ENCODE results near the gene SLC25A24.

SLC25A24 gene

DNA sequence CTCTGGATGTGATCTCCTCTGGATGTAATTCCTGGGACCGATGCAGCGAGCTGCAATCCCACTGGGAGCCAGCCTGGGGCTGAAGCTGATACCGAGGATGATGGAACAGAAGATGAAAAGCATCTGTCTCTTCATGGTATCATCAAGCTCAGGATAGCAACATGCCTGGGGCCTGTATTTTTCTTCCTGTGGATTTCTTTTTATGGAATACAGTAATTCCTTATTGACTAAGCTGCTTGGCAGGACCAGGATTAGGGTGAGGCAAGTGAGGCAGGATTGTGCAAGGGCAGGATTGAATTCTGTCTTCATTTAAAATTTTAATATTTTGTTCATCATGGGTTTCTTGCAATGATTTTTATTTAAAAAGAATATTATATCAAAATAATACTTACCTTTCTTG lies 86.6 kb downstream of the SLC25A24 start:
- TF ChIP-seq EZH2phosphoT487 (conservative IDR thresholded peaks at IDR 0.05; ENCODE audit: low read length): no peak
- TF ChIP-seq, protein P1, sequence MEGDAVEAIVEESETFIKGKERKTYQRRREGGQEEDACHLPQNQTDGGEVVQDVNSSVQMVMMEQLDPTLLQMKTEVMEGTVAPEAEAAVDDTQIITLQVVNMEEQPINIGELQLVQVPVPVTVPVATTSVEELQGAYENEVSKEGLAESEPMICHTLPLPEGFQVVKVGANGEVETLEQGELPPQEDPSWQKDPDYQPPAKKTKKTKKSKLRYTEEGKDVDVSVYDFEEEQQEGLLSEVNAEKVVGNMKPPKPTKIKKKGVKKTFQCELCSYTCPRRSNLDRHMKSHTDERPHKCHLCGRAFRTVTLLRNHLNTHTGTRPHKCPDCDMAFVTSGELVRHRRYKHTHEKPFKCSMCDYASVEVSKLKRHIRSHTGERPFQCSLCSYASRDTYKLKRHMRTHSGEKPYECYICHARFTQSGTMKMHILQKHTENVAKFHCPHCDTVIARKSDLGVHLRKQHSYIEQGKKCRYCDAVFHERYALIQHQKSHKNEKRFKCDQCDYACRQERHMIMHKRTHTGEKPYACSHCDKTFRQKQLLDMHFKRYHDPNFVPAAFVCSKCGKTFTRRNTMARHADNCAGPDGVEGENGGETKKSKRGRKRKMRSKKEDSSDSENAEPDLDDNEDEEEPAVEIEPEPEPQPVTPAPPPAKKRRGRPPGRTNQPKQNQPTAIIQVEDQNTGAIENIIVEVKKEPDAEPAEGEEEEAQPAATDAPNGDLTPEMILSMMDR (IDR thresholded peaks at IDR 0.05; ENCODE audit: insufficient read depth, low read length, poor library complexity, severe bottlenecking): no peak
- H3K9ac ChIP-seq (ENCODE audit: low read length): no peak overlapping the region
- H4K20me1 ChIP-seq (ENCODE audit: low read depth, low read length): no peaks in the 10 kb centered on the region
- H3K27me3 ChIP-seq (ENCODE audit: low read length): no peaks in the 10 kb centered on the region
- no peaks in the 10 kb centered on the region for H3K79me2 ChIP-seq (ENCODE audit: insufficient read depth, low read length)
- no peak overlapping the region for H2AFZ ChIP-seq (ENCODE audit: low read depth, low read length, severe bottlenecking)
- H3K27ac ChIP-seq (ENCODE audit: low read depth, low read length): no peak overlapping the region
- no peak overlapping the region for H3K4me3 ChIP-seq (ENCODE audit: insufficient read depth, low read length, poor library complexity, severe bottlenecking)
- no peaks in the 10 kb centered on the region for H3F3A ChIP-seq (ENCODE audit: insufficient read depth)
- H3K4me2 ChIP-seq (ENCODE audit: low read depth, low read length, poor library complexity, severe bottlenecking): no peak overlapping the region
- no peaks in the 10 kb centered on the region for H3K9me3 ChIP-seq (ENCODE audit: insufficient read depth, low read length)
- no peaks in the 10 kb centered on the region for H3K9me2 ChIP-seq (replicated peaks; ENCODE audit: insufficient read depth, low read length)
- H3K36me3 ChIP-seq (ENCODE audit: low read length): no peaks in the 10 kb centered on the region

DNA sequence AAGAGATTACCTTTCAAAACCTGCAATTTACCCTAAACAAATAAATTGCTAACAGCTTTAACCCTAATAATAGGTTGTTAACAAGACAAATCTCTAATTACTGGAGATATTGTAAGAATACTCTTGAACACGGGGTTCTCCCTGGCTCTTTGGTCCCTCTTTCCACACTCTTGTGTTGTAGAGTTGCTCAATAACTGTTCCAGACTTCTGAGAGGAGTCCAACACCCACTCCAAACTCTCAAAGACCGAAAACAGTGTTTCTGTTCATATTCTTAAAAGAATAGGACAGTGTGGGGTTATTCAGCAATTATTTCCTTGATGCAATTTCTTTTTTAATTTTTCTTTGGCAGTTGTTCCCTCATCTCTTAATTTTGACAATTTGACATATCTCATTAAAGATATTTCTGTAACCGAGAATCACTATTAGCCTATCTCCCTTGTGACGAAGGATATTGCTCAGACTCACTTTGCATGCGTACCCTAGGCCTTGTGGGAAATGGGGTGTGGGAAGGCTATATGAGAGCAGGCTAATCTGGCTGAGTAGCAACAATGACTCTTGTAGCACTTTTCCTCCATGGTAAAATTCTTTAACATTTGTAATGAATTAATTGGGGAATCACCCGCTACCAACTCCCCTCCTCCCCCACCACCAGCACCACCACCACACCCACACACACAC lies 90.7 kb downstream of the SLC25A24 start:
- Histone ChIP-seq H3K27ac (ENCODE audit: low read depth, low read length) (no peak overlapping the region), H3K9me2 (replicated peaks; ENCODE audit: insufficient read depth, low read length) (no peaks in the 10 kb centered on the region), H2AFZ (ENCODE audit: low read depth, low read length, severe bottlenecking) (no peak overlapping the region), H3K36me3 (ENCODE audit: low read length) (no peaks in the 10 kb centered on the region), H3K9ac (ENCODE audit: low read length) (no peak overlapping the region), H3F3A (ENCODE audit: insufficient read depth) (no peaks in the 10 kb centered on the region), H3K27me3 (ENCODE audit: low read length) (no peaks in the 10 kb centered on the region), H3K4me2 (ENCODE audit: low read depth, low read length, poor library complexity, severe bottlenecking) (no peak overlapping the region), H4K20me1 (ENCODE audit: low read depth, low read length) (no peaks in the 10 kb centered on the region), H3K9me3 (ENCODE audit: insufficient read depth, low read length) (no peaks in the 10 kb centered on the region), H3K4me3 (ENCODE audit: insufficient read depth, low read length, poor library complexity, severe bottlenecking) (no peak overlapping the region), H3K79me2 (ENCODE audit: insufficient read depth, low read length) (no peaks in the 10 kb centered on the region)
- TF ChIP-seq, protein P1 (IDR thresholded peaks at IDR 0.05; ENCODE audit: insufficient read depth, low read length, poor library complexity, severe bottlenecking): no peak
- TF ChIP-seq EZH2phosphoT487 (conservative IDR thresholded peaks at IDR 0.05; ENCODE audit: low read length): no peak

DNA sequence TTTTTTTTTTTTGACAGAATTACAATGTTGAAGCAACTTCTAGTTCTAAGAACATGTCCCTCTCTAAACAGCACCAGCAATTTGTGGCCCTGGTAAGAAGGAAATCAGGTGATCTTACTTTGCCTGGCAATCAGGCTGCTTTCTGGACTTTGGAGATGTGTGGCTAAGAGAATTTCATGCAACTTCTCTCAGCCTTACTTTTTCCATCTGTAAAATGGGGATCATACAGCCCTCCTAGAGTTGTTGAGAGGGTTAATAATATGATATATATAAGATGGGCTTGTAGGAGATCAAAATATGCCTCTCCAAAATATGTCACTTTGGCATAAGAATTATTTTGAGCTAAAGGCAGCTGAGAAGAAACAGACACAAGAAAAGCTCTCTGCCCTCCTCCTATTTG lies 92.0 kb downstream of the SLC25A24 start:
- H3K79me2 ChIP-seq (ENCODE audit: insufficient read depth, low read length): no peaks in the 10 kb centered on the region
- no peaks in the 10 kb centered on the region for H3F3A ChIP-seq (ENCODE audit: insufficient read depth)
- TF ChIP-seq EZH2phosphoT487 (conservative IDR thresholded peaks at IDR 0.05; ENCODE audit: low read length): no peak
- TF ChIP-seq, protein P1 (IDR thresholded peaks at IDR 0.05; ENCODE audit: insufficient read depth, low read length, poor library complexity, severe bottlenecking): no peak
- H4K20me1 ChIP-seq (ENCODE audit: low read depth, low read length): no peaks in the 10 kb centered on the region
- H3K9ac ChIP-seq (ENCODE audit: low read length): no peak overlapping the region
- H2AFZ ChIP-seq (ENCODE audit: low read depth, low read length, severe bottlenecking): no peak overlapping the region
- H3K4me3 ChIP-seq (ENCODE audit: insufficient read depth, low read length, poor library complexity, severe bottlenecking): no peak overlapping the region
- H3K36me3 ChIP-seq (ENCODE audit: low read length): no peaks in the 10 kb centered on the region
- no peak overlapping the region for H3K27ac ChIP-seq (ENCODE audit: low read depth, low read length)
- H3K4me2 ChIP-seq (ENCODE audit: low read depth, low read length, poor library complexity, severe bottlenecking): no peak overlapping the region
- no peaks in the 10 kb centered on the region for H3K27me3 ChIP-seq (ENCODE audit: low read length)
- H3K9me3 ChIP-seq (ENCODE audit: insufficient read depth, low read length): no peaks in the 10 kb centered on the region
- no peaks in the 10 kb centered on the region for H3K9me2 ChIP-seq (replicated peaks; ENCODE audit: insufficient read depth, low read length)

All from SU-DHL-6 (cell line).